ENCODE results near the gene FILIP1L. TPM values are rescaled to one million over a fixed set of nuclear protein-coding genes. Genes with fewer than 3 reads are reported as not detected.

Gene FILIP1L
- total and polyA plus RNA-seq, 2 of the 13 experiments (the other 11 are each of a cell fraction or from before 2014, with no cell fraction given): 8.1 to 187 TPM

DNA sequence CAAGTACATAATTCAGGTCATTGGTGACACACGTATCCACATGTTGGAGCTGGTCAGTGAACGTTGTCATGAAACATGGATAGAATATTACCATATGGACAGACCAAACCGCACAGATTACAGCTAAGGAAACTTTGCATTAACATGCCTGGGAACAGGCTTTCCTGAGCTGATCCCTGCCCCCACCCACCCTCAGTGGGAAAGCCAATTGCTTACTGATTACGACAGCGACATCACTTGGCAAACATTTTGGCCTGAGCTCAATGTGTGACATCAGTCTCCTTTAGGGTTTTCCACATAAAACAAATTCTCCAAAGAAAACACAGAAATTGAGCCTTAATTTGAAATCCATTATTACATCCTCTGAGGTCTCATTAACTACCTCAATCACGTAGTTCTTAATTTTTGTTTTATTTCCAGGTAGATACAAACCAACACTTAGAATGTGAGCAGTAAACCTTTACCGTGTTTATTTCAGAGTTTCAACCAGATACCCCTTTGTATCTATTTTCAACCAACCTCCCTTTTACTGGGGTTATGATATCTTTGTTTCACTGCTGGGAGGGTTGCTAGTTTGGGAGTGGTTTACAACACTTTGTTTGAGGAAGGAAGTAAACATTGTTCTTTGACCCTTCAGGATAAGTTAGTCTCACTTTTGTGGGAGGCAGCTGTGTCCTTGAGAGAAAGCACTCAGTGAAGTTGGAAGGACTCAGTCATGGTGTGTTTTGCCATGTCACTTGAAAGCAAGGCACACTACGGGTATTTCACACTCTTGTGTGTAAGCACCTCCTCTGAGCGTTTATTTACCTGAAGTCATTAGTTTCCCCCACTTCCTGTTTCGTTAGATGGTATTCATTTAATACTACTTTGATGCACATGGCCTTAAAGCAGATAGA is 193.6 kb downstream of the FILIP1L start (continued):
- TF ChIP-seq, protein P1, sequence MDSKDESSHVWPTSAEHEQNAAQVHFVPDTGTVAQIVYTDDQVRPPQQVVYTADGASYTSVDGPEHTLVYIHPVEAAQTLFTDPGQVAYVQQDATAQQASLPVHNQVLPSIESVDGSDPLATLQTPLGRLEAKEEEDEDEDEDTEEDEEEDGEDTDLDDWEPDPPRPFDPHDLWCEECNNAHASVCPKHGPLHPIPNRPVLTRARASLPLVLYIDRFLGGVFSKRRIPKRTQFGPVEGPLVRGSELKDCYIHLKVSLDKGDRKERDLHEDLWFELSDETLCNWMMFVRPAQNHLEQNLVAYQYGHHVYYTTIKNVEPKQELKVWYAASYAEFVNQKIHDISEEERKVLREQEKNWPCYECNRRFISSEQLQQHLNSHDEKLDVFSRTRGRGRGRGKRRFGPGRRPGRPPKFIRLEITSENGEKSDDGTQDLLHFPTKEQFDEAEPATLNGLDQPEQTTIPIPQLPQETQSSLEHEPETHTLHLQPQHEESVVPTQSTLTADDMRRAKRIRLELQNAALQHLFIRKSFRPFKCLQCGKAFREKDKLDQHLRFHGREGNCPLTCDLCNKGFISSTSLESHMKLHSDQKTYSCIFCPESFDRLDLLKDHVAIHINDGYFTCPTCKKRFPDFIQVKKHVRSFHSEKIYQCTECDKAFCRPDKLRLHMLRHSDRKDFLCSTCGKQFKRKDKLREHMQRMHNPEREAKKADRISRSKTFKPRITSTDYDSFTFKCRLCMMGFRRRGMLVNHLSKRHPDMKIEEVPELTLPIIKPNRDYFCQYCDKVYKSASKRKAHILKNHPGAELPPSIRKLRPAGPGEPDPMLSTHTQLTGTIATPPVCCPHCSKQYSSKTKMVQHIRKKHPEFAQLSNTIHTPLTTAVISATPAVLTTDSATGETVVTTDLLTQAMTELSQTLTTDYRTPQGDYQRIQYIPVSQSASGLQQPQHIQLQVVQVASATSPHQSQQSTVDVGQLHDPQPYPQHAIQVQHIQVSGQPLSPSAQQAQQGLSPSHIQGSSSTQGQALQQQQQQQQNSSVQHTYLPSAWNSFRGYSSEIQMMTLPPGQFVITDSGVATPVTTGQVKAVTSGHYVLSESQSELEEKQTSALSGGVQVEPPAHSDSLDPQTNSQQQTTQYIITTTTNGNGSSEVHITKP (CRISPR knock-in tag; IDR thresholded peaks at IDR 0.05; ENCODE audit: low read depth): peak; percentile 84
- peak; percentile 76 for TF ChIP-seq NR2F2 (IDR thresholded peaks at IDR 0.05; ENCODE audit: borderline replicate concordance, low read depth)
- TF ChIP-seq CBFB (CRISPR knock-in tag; IDR thresholded peaks at IDR 0.05): peak; percentile 35; the same call in 1 of the 2 replicates
- no peak for TF ChIP-seq NONO (IDR thresholded peaks at IDR 0.05)
- TF ChIP-seq NONO (CRISPR knock-in tag; conservative IDR thresholded peaks at IDR 0.05): no peak; the same call in 1 of the 2 replicates
- peak; percentile 86; the same call in 1 of the 2 replicates for TF ChIP-seq SNAPC2 (CRISPR knock-in tag; IDR thresholded peaks at IDR 0.05)
- TF ChIP-seq, protein P2, sequence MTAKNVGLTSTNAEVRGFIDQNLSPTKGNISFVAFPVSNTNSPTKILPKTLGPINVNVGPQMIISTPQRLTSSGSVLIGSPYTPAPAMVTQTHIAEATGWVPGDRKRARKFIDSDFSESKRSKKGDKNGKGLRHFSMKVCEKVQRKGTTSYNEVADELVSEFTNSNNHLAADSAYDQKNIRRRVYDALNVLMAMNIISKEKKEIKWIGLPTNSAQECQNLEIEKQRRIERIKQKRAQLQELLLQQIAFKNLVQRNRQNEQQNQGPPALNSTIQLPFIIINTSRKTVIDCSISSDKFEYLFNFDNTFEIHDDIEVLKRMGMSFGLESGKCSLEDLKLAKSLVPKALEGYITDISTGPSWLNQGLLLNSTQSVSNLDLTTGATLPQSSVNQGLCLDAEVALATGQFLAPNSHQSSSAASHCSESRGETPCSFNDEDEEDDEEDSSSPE (CRISPR knock-in tag; IDR thresholded peaks at IDR 0.05): 0 out of 2 replicates have a peak, but pooled peaks have one; percentile 16
- peak; percentile 55; the same call in 1 of the 2 replicates for TF ChIP-seq HOXD1 (CRISPR knock-in tag; IDR thresholded peaks at IDR 0.05)
- TF ChIP-seq ZSCAN29 (CRISPR knock-in tag; conservative IDR thresholded peaks at IDR 0.05): peak; percentile 76; the same call in 1 of the 2 replicates
- peak; percentile 80 for TF ChIP-seq ZNF644 (CRISPR knock-in tag; IDR thresholded peaks at IDR 0.05; ENCODE audit: low read depth)
- TF ChIP-seq ZNF788 (CRISPR knock-in tag; IDR thresholded peaks at IDR 0.05; ENCODE audit: borderline replicate concordance): peak; percentile 59; the same call in 1 of the 2 replicates
- no peak for TF ChIP-seq HES4 (CRISPR knock-in tag; IDR thresholded peaks at IDR 0.05; ENCODE audit: borderline replicate concordance)
- TF ChIP-seq RFX5 (IDR thresholded peaks at IDR 0.05; ENCODE audit: low read depth, low read length): no peak
- TF ChIP-seq, protein P3, sequence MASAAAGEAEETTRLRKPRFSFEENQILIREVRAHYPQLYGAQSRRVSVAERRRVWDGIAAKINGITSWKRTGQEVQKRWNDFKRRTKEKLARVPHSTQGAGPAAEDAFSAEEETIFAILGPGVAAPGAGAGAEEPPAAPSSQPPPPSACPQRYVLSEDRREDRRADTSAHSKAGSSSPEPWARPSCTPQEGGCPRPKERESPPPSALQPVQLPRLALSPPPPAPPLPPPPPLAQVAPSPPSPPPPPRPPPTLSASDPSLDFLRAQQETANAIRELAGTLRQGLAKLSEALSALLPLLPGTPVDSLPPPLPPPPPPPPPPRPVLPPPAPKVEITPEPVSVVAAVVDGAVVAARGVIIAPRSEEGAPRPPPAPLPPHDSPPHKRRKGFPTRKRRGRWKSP (CRISPR knock-in tag; IDR thresholded peaks at IDR 0.05): no peak; the same call in 1 of the 2 replicates
- TF ChIP-seq CREB1 (IDR thresholded peaks at IDR 0.05): peak; percentile 36; the same call in 1 of the 2 replicates
- TF ChIP-seq CREB1 (CRISPR knock-in tag; IDR thresholded peaks at IDR 0.05): peak; percentile 67
- TF ChIP-seq PCBP1 (IDR thresholded peaks at IDR 0.05; ENCODE audit: borderline replicate concordance, low read depth, low read length): no peak
- TF ChIP-seq, protein P4, sequence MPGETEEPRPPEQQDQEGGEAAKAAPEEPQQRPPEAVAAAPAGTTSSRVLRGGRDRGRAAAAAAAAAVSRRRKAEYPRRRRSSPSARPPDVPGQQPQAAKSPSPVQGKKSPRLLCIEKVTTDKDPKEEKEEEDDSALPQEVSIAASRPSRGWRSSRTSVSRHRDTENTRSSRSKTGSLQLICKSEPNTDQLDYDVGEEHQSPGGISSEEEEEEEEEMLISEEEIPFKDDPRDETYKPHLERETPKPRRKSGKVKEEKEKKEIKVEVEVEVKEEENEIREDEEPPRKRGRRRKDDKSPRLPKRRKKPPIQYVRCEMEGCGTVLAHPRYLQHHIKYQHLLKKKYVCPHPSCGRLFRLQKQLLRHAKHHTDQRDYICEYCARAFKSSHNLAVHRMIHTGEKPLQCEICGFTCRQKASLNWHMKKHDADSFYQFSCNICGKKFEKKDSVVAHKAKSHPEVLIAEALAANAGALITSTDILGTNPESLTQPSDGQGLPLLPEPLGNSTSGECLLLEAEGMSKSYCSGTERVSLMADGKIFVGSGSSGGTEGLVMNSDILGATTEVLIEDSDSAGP (CRISPR knock-in tag; IDR thresholded peaks at IDR 0.05; ENCODE audit: borderline replicate concordance): peak; percentile 37; the same call in 1 of the 2 replicates
- TF ChIP-seq ZMYM3 (CRISPR knock-in tag; IDR thresholded peaks at IDR 0.05): peak; percentile 18; the same call in 1 of the 2 replicates
- peak; percentile 92 for TF ChIP-seq NFIC (IDR thresholded peaks at IDR 0.05; ENCODE audit: low read length)
- TF ChIP-seq ZNF260 (CRISPR knock-in tag; IDR thresholded peaks at IDR 0.05; ENCODE audit: borderline replicate concordance, low read depth): no peak
- TF ChIP-seq ZBTB8A (CRISPR knock-in tag; IDR thresholded peaks at IDR 0.05; ENCODE audit: borderline replicate concordance, low read depth): no peak

Data from HepG2 (cell line).